Stimulated activated CD8-positive, alpha-beta memory T cell treated with anti-CD3 and anti-CD28 coated beads, Interleukin-4, amount 100 ng/mL, for 24 hours (primary cell): Measurements from ENCODE around the gene CADPS.

Experiments used
- DNase-seq: peaks from one replicate; pipeline ENCODE4 v3.0.0-alpha.2; 2020; ENCODE audit warnings: low read depth

The CADPS gene

DNA sequence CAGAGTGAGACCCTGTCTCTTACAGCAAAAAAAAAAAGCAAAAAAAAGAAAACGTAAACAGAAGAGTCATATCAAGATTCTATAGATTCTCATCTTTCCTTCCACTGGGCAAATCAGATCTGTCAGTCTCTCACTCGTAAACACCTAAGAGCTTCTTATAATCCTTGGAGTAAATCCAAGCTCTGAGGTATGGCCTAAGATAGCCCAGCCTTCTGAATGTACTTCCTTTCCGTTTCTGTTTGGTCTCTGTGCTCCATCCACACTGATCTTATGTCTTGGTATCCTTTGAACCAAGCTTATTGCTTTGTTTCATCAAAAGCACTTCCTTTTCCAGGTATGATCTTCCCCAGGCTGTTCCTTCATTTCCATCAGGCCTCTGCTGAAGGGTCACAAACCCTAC lies 137.8 kb downstream of the CADPS start:
- DNase-seq = no peak

DNA sequence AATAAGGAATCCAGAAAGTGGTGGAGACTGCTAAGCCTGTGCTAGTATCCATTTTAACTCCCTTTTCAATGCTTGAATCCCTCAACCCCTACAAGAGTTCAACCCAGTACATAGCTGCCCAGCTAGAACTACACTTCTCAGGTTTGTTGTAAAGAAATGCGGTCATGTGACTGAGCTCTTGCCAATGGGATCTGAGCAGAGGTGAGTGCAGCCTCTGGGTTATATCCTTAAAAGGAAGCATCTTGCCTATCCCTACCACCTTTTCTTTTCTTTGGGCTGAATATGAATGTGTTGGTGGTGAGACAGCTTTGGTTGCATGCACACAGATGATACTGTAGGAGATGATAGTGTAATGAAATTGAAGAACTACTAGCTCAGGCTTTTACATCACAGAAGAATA lies 139.7 kb downstream of the CADPS start:
- DNase-seq = no peak

DNA sequence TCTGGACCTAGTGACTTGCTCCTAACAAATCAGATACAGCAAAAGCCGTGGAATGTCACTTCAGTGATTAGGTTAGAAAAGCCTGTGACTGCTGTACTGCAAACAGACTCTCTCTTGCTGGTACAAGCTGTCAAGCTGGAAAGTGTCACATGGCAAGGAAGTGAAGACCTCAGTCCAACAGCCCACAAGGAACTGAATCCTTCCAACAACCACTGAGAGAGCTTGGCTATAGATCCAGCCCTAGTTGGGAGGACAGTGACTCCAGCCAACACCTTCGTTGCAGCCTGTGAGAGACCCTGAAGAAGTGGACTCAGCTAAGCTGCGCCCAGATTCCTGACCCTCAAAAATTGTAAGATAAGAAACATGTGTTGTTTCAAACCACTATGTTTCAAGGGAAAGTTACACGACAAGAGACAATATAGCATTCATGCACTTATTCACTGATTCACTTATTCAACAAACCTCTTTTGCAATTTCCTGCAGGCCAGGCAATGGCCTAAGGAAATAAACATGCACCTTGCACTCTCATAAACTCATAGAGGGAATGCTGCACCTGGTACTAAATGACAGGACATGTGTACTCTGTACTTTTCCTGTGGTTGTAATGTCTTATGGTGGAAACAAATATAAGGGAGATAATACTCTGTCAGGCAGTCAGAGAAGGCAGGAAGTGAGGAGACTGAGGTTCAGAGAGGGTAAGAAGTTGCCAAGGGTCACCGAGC lies 142.9 kb downstream of the CADPS start:
- DNase-seq = no peak

DNA sequence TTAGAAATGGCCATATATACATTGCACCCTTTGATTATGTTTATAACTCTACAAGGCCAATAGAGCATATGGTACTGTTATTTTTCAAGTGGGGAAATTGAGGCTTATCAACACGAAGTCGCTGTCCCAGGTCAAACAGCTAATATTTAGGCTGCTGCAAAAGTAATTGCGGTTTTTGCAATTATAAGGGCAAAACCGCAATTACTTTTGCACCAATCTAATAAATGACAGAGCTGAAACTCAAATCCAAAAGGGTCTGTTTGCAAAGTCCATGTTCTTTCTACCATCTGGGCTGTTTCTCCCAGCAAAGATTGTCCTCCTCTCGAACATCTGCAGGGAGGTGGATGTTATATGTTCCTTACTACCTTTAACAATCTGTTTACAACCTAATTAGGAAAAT lies 147.2 kb downstream of the CADPS start:
- DNase-seq = no peak

DNA sequence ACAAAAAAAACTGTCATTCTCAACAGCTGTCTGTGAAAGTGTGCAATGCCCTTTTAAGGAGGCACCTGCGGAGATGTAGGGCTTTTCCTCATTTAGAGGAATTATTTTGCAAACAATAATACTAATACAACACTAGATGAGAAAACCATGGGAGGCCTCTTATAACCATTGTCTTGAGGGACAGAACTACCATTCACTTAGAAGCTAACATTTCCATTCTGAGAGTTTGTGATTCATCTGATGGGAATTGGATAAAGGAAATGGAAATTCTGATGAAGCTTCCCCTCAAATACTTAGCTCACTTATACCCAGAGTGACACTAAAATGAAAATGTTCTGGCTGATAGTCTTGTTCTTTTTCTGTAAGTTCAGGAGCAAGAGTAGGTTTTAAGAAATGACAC lies 147.7 kb downstream of the CADPS start:
- DNase-seq = no peak

DNA sequence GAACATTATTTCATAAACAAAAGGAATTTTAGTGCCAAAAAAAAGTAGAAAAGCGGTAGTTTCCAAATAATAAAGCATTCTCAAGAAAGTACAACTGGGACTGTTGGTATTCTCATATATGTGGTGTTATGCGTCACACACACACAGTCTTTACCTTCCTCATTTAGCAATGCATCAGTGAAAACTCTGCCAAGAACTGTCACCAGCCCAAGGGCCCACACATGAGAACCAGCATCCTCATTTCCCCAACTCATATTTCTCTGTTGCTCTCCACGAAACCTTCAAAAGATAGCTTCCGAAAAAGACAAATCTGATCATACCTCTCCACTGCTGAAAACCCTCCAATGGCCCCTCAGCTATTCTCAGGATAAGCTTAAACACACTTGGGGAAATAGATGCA lies 150.7 kb downstream of the CADPS start:
- DNase-seq = no peak

DNA sequence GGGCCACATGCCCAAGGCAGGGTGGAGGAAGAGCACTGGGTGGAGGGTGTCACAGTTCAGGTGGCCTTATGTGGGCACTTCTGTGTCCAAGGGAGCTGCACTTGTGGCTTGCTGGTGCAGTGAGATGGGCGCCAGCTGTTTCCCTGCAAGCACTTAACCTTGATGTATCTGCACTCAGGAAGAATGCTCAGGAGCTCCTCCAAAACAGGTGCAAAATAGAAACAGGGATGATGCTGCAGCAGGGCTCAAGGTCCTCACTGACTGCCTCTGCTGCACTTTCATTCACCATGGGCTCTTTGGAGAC lies 151.3 kb downstream of the CADPS start:
- DNase-seq = no peak

DNA sequence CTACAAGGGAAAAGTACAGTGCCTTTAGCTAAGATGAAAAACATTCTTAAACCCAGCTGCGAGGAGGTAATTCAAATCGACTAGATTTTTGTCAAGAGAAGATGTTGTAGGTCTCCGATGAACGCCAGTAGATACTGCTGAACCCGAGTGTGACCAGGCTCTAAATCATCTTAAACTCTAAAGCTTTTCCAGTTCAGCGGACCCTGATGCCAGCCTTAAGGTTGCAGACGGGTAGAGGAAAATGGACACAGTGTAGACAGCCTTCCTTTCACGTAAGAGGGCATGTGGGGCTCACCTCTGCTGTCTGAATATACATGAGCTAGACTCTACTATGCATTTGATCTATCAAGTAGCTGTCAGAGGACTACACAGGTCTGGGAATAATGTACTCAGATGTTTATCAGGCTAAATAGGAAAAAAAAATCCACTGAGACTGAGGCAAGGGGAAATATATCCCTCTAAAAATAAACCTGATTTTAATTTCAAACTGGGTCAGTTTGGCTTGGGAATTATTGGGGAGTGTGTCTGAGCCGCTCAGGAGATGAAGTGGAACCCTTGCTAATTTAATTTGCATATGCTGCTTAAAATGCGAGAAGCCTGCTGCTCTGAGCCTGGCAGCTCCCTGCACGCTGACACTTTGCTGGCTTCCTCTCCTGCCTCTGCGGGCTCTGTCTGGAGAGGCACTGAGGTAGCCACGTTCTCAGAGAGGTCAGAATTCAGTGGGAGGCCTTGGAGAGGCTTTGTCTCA lies 151.9 kb downstream of the CADPS start:
- no peak for DNase-seq

DNA sequence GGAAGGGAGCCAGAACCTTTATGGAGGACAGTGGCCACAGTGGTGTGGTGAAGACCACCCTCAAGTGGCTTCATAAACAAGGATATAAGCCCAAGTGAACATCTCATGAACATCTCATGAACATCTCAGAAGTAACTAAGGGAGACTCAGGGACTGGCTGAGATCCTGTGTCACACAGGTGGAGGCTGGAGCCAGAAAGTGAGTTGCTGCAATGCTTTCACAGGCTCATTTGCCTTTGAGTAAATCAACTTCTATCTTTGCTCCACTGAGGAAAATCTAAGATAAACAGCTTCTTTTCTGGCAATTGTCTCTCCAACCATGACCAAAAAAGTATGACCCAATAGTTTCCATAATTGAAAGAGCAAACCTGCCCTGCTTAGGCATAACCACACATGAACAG lies 152.9 kb downstream of the CADPS start:
- no peak for DNase-seq

DNA sequence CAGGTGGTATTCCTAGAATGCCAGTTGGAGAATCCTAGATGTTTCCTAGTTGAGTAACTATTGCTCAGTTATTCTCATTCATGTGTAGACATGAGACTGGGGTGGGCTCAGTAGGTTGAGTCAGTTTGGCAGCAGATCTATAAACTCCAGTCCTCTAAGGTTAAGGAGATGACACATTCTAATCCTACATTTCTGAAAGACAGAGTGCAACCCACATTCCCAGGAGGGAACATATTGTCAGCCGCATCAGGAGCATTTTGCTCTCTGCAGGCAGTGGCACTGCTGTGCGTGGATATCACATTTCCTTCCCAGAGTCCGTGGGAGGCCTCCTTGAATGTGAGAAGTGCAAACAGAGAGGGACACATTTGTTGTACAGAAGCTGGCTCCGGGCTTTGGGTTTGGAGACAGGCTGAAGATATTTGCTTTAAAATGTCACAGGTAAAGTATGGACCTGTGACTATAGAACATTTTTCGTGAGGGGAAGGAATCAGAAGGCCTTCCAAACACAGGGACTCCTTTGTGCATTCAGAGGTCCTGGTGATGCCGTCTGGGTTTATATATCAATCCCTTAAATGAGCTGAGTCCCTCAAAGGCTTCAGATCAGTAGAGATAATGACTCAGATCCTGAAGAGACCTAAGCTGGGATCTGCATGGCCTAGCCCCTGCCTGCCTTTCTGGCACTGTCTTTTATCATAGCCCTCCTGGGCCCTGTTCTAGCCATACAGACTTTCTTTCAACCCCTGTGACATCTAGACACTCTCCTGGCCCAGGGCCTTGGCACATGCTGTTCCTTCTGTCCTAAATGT lies 156.5 kb downstream of the CADPS start:
- DNase-seq = no peak

DNA sequence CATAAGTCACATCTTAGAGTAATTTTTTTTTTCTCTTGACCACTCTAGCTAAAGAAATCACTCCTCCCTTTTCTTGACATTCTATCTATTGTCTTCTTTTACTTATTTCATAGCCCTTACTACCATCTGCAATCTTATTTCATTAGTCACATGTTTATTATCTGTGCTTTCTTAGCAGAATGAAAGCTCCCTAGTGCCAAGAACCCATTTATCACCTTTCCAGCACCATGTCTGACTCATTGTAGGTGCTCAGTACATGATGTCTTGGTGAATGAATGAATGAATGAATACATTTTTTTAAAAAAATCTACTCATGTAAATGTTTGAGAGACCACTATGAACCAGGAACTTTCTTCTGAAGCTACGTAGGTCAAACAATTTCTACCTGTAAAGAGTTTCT lies 157.2 kb downstream of the CADPS start:
- no peak for DNase-seq

DNA sequence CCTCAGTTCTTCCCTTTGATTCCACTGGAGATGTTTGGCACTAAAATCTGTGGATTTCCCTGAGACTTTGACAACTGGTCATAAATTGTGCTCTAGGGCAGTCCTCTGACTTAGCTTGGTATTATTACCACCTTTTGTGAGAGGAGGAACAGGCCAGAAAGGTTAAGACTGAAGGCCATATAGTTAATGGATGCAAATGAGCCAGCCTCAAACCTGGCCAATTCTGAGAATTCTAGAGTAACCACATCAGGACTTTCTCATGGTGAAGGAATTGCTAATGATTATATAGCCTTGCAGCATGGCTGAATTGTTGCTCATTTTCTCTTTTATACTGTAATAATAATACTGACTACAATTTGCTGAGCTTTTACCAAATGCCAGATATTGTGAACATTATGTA lies 162.5 kb downstream of the CADPS start:
- DNase-seq = no peak

DNA sequence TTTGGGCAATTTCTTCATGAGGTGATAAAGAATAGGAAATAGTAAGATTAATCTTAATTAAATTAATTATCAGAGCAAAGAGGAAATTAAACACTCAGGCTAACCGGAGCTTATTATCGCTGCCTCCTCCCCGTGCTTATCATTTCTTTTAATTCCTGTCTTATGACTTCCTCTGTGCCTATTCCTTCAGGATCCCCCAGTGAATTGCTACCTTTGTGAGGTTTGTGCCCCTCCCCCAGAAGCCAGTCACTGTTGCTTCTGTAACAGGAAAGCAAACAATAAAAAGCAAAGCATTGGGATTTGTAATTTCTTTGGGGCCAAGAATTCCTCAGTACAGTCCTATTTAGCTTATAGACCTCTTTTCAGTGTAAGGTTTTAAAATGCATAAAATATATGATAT lies 164.5 kb downstream of the CADPS start:
- no peak for DNase-seq

DNA sequence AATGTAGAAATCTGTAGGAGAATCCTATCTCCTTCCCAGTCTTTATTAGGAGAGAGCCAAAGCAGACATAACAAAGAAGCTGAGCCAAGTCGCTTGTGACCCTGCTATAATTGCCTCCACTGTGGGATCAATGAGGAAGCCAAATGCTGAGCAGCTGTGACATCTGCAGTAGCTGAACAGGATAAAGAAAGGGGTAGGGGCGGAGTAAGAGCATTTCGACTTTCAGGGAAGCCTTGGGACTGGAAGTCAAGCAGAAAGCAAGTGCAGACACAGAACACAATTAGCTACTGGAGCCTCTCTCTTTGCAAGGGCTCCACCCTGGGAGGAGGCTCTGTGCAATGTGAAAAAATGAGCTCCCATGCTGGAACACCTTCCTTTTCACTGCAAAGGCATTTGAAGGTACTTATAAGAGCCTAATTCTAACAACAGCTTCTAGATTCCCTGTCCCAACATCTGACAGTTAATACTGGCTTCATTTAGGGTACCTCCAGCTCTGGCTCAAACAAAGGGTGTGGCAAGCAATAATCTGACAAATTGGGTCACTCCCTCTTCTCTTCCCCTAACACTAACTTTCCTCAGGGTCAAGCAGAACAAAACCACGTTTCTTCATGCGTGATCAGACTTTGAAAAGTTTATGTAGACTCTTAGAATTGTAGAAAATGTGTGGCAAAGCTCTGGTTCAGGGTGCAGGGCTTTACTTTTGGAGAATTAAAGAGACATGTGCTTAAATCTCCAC lies 166.4 kb downstream of the CADPS start:
- no peak for DNase-seq

DNA sequence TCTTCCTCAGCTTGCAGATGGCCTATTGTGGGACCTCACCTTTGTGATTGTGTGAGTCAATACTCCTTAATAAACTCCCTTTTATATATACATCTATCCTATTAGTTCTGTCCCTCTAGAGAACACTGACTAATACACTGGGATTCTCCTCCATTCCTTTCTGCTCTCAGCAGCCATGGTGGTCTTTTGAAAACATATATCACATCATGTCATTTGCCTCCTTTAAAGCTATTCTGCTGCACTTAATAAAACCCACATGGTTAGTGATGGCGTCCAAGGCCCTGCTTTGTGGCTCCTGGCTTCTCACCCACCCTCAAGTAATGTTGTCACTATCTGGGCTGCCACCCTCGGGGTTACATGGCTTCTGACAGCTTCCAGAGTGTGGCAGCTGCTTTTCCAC lies 169.5 kb downstream of the CADPS start:
- DNase-seq = no peak

DNA sequence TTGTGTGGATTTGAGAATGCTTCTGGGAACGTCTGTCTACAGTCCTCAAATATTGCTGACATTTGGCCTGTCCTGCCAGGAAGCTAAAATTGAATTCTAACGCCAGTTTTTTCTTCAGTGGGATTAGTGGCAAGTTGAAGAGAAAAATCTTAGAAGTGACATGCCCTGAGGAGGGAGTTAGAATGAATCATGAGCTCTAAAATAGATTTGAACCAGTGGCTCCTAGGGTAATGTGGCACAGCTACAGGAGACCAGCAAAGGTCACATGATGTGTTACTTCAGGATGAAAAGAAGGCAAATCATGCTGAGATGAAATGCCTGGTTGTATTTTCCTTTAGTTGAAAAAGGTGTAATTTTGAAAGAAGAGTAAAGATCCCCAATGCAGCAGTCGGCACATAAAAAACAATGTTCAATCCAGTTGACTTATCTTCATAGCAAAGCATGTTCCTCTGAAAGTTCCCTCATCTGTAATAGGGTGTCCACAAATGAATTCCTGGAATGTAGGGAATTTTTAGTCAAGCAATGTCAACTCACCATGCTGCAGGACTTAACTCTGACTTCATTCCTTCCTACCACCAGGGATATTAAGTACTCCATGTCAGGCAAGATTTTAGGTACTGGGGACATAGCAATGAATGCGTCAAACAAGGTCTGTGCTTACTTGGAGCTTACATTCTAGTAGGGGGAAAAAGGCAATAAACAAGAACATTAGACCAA lies 171.6 kb downstream of the CADPS start:
- no peak for DNase-seq

DNA sequence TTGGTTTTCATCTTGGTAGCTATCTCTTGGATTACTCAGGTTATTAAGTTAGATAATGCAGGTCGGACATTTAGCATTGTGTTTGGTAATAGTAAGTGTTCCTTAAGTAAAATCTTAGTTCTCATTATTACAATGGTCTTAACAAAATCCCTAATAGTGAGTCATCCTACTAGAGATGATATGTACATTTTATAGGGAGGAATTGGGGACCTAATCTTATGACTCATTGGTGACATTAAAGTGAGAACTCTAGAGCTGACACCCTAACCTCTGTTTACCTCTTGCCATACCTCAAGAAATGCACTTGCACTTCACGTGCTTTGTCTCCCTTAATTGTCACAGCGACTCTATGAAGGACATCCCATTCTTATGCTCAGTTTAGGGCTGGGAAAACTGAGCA lies 174.9 kb downstream of the CADPS start:
- DNase-seq = no peak

DNA sequence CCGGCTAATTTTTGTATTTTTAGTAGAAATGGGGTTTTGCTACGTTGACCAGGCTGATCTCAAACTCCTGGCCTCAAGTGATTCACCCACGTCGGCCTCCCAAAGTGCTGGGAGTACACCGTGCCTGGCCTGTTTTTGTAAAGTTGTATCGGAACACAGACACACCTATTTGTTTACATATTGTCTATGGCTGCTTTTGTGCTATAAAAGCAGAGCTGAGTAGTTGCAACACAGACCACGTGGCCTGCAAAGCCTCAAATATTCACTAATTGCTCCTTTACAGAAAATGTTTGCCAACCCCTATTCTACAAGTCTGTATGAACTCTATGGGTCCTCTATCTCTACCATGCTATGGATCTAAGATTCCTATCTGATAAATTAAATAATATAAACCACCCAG lies 175.5 kb downstream of the CADPS start:
- DNase-seq = no peak

DNA sequence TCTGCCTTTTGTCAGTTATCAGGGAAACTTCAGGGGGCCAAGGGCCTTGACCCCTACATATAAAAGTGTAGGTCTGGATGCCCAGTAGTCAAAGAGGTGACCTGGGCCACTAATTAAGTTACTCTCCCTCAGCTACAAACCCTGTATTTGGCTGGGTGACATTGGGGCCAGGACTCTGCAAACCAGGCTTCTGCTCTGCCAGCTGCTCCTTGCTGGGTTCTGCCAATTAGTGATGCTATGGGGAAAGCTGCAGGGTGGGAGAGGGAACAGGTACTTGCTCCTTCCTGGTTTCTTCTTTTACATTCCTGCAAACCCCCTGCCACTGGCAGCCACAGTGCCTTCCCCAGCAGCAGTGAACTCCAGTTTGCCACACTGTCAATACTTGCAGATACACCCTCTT lies 179.2 kb downstream of the CADPS start:
- DNase-seq = no peak

DNA sequence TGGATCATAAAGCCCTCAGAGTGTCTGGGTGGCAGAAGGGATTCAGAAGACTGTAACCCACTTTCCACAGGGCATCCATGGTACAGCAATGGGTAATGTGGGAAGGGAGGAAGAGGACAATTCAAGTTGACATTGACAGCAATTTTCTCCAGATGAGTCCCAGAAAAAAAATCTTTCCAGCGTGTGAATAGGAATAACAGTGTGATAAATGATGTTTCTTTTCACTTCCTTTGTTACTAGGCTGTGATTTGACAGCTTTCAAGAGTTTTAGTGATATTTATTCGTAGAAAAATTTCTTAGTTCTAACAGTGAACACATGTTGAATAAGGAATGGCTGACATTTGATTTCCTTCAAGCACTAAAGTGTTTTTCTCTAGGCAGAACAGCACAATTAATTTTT lies 186.4 kb downstream of the CADPS start:
- no peak for DNase-seq

DNA sequence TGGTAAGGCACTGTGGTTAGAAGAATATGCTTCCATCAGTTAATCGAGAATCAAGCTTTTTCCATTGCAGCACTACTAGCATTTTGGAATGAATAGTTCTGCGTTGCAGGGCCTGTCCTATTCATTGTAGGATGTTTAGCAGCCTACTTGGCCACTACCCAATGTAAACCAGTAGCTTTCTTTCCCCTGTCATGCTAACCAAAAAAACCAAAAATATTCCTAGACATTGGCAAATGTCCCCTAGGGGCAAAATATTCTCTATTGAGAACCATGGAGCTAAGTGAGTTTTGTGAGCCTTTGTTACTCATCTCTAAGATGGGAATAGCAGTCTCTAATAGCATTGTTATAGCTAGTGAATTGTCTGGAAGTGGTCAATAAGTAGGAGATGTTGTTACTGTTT lies 187.2 kb downstream of the CADPS start:
- no peak for DNase-seq
